ENCODE data around the gene CKB.
"Not testable (repeated sequence)": the region's sequence is repeated elsewhere in the genome, so short reads cannot be mapped to it uniquely, and the experiment has no call there.

Gene CKB

DNA sequence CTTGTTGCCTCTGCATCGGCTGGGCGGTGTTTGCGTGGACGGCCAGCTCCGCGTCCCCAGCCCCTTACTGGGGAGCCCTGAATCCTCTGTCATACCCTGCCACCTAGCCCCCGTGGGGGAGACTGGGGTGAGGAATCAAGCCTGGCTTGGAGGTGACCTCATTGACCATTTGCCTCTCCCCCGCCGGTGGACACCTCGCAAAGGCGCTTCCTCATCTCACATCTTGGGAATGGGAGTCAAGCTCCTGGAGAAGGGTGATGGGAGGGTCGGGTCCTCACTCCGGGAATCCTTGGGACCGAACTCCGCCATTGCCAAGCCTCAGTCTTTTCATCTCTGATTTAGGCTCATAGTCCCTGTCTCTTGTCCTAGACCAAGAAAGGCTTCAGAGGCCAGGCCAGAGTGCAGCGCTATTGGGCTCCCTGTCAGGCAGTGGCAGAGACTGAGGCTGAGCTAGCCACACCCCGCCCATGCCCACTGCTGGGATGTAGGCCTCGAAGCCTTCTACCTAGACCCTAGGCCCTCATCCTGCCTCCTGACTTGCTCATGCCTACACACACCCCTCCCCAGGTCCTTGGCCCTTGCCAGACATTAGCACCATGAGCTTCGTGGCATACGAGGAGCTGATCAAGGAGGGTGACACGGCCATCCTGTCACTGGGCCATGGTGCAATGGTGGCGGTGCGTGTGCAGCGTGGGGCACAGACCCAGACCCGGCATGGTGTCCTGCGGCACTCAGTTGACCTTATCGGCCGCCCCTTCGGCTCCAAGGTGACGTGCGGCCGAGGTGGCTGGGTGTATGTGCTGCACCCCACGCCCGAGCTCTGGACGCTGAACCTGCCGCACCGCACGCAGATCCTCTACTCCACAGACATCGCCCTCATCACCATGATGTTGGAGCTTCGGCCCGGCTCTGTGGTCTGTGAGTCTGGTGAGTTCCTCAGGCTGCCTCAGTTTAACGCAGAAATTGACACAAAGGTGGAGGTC lies 7.0 kb upstream of the CKB start:
- intact Hi-C loops (cut with micrococcal nuclease), result loop anchor here (1.0 to 5.0 kb wide), 2 partner anchors 8 to 33 kb away; partner anchors contain the start of genes BAG5 and COA8
- Mint-ChIP-seq H3K4me1 (ENCODE audit: low read depth) (peaks cover 87% of the 10 kb centered on the region), H3K4me3 (peak overlapping the region; percentile 97), H3K36me3 (ENCODE audit: low read depth) (peaks cover 51% of the 10 kb centered on the region), H3K27ac (peak overlapping the region; percentile 85), H3K9me3 (no peaks in the 10 kb centered on the region), H3K27me3 (peaks cover 3% of the 10 kb centered on the region)

DNA sequence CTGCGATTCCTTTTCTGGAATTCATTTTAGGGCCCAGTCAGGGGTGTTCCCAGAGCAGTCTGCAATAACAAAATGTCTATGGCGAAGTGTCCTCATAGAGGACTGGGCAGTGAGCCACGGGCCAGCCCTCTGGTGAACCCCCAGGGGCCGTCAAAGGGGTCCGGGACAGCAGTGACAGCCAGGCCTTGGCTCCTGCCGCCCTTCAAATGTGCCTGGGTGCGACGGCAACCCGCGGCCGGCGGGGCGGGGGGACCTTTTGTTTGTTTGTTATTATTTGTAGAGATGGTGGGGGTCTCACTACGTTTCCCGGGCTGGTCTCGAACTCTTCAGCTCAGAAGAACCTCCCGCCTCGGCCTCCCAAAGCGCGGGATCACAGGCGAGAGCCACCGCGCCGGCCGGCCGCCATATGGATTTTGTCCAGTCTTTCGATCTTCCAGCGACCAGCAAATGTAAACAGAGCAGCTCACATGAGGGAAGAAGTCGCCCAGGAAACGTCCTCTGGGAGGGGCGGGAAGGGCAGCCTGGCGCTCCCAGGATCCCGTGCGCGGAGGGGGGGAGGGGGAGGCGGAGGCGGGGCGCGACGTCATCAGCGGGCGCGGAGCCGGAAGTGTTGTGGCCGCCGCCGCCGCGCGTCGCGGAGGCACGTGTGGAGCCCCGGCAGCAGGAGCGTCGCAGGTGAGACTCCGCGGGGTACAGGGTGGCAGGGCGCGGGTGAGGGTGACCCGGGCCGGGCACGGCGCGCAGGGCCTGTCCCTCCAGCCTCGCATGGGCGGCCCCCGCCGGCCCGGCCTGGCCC lies 6.2 kb upstream of the CKB start, which contains the start of gene TRMT61A:
TRMT61A (plus strand) TSS at position 610 of the 796 bp plus-strand sequence. CDS start 783 bp downstream, outside the sequence.
- H3K36me3 Mint-ChIP-seq (ENCODE audit: low read depth), result peaks cover 43% of the 10 kb centered on the region
- peaks cover 12% of the 10 kb centered on the region for H3K27me3 Mint-ChIP-seq
- H3K27ac Mint-ChIP-seq, result peak within 1 kb of the TSS; percentile 85
- H3K4me3 Mint-ChIP-seq, result peak within 1 kb of the TSS; percentile 97
- intact Hi-C loops (cut with micrococcal nuclease), result loop anchor here (1.0 to 5.0 kb wide), 2 partner anchors 7 to 34 kb away; partner anchors contain the start of genes BAG5 and COA8
- H3K4me1 Mint-ChIP-seq (ENCODE audit: low read depth), result peaks cover 91% of the 10 kb centered on the region
- H3K9me3 Mint-ChIP-seq, result no peaks in the 10 kb centered on the region

DNA sequence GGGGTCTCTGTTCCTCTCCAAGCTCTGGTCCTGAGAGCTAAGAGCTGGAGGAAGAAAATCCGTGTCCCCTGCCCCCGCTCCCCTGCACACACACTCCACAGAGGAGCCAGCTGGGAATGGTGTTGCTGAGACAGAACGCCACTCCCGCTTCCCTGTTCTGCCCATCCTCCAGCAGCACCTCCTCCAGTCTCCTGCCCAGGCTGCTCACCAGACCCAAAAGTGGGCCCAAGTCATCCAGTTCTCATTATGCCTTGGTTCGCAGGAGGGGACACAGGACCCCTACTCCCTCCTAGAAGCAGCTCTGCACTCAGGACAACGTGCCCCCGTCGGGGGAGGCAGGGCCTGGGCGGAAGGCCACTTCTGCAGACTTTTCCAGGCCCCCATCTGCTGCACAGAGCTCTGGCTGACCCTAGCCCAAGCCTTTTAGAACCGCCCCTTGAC lies 5.5 kb upstream of the CKB start:
- peaks cover 42% of the 10 kb centered on the region for H3K36me3 Mint-ChIP-seq (ENCODE audit: low read depth)
- H3K4me1 Mint-ChIP-seq (ENCODE audit: low read depth), result peaks cover 91% of the 10 kb centered on the region
- H3K27ac Mint-ChIP-seq, result peak overlapping the region; percentile 85
- no peaks in the 10 kb centered on the region for H3K9me3 Mint-ChIP-seq
- peaks cover 18% of the 10 kb centered on the region for H3K27me3 Mint-ChIP-seq
- H3K4me3 Mint-ChIP-seq, result peak overlapping the region; percentile 97
- intact Hi-C loops (cut with micrococcal nuclease), result loop anchor here (5.0 kb wide), 1 partner anchor 34 kb away; the partner anchor contains the start of genes BAG5 and COA8

DNA sequence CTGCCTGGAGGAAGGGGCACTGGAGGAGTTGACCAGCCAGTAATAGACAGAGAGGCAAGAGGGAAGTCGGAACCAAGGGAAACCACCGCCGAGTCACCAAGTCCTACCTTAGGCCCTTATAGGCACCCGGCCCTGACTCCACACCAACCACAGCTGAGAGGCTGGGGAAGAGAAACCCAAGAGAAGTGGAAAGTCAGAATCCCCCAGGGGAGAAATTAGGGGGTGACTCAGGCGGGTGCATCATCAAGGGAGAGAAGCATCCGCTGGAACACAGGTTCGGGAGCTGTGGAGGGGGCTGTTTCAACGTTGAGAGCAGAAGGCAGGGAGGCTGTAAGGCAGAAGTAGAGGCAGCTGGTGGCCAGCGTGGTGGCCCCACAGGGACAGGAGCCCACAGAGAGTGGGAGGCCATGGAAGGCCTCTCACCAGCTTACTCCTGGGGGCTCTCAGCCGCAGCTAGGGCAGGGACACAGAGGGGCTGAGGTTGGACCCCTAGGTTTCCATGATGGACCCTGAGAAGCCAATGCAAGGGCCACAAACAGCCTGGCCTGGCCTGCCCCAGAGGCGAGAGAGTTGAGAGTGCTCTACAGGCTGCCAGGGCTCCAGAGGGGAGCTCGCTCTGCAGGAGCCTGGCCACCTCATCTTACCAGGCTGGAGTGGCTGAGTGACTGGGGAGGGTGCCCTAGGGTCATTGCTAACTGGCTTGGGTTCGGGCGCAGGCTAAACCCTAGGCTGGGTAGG lies 4.9 kb upstream of the CKB start:
- intact Hi-C loops (cut with micrococcal nuclease), result loop anchor here (5.0 kb wide), 1 partner anchor 35 kb away; the partner anchor contains the start of genes BAG5 and COA8
- peak overlapping the region; percentile 85 for H3K27ac Mint-ChIP-seq
- H3K27me3 Mint-ChIP-seq, result peaks cover 23% of the 10 kb centered on the region
- peak overlapping the region; percentile 97 for H3K4me3 Mint-ChIP-seq
- no peaks in the 10 kb centered on the region for H3K9me3 Mint-ChIP-seq
- H3K4me1 Mint-ChIP-seq (ENCODE audit: low read depth), result peaks cover 86% of the 10 kb centered on the region
- peaks cover 37% of the 10 kb centered on the region for H3K36me3 Mint-ChIP-seq (ENCODE audit: low read depth)

DNA sequence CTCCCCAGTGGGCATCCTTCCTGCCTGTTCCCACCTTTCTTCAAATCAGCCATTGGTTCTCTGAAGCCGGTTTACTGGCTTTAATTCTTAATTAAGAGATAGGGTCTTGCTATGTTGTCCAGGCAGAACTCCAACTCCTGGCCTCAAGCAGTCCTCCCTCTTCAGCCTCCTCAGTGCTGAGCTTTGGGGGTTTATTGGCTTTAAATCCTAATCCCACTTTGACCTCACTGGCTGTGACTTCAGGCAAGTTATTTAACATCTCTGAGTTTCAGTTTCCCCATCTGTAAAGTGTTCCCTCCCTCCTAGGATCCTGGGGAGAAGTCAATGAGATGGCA lies 4.3 kb upstream of the CKB start:
- peaks cover 30% of the 10 kb centered on the region for H3K36me3 Mint-ChIP-seq (ENCODE audit: low read depth)
- H3K4me3 Mint-ChIP-seq, result peak overlapping the region; percentile 97
- H3K27ac Mint-ChIP-seq, result peak overlapping the region; percentile 85
- H3K4me1 Mint-ChIP-seq (ENCODE audit: low read depth), result peaks cover 79% of the 10 kb centered on the region
- intact Hi-C loops (cut with micrococcal nuclease), result loop anchor here (5.0 kb wide), 1 partner anchor 35 kb away; the partner anchor contains the start of genes BAG5 and COA8
- peaks cover 25% of the 10 kb centered on the region for H3K27me3 Mint-ChIP-seq
- no peaks in the 10 kb centered on the region for H3K9me3 Mint-ChIP-seq

DNA sequence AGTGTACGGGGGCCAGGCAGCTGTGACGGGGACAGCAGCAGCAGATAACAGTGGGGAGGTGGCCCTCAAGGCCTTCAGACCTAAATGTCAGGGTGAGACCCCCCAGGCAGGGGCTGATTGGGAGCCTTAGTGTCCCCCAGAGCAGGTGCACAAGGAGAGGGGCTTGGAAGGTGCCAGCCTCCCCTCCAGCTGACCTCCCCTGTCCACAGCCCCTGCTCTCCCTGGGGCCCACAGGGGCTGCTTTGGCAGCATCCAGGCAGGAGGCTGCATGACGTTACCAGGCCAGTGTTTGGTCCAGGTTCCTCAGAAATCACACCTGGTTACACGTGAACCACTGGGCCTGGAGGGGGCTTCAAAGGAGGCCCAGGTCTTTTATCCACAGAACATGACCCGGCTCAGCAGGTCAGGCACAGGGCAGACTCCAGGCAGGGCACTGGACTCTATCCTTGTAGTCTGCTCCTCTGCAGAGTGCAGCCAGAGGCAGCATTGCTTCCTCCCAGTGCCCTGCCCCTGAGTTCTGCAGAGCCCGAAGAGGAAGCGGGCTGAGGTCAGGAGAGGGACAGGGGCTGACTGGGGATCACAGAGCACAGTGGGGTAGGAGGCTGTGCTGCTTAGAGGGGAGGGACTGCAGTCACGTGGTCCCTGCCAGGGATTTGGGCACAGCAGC lies 3.8 kb upstream of the CKB start:
- peak overlapping the region; percentile 85 for H3K27ac Mint-ChIP-seq
- peaks cover 74% of the 10 kb centered on the region for H3K4me1 Mint-ChIP-seq (ENCODE audit: low read depth)
- intact Hi-C loops (cut with micrococcal nuclease), result loop anchor here (5.0 kb wide), 1 partner anchor 36 kb away; the partner anchor contains the start of genes BAG5 and COA8
- H3K27me3 Mint-ChIP-seq, result peaks cover 25% of the 10 kb centered on the region
- H3K4me3 Mint-ChIP-seq, result peak overlapping the region; percentile 51
- peaks cover 25% of the 10 kb centered on the region for H3K36me3 Mint-ChIP-seq (ENCODE audit: low read depth)
- H3K9me3 Mint-ChIP-seq, result no peaks in the 10 kb centered on the region

DNA sequence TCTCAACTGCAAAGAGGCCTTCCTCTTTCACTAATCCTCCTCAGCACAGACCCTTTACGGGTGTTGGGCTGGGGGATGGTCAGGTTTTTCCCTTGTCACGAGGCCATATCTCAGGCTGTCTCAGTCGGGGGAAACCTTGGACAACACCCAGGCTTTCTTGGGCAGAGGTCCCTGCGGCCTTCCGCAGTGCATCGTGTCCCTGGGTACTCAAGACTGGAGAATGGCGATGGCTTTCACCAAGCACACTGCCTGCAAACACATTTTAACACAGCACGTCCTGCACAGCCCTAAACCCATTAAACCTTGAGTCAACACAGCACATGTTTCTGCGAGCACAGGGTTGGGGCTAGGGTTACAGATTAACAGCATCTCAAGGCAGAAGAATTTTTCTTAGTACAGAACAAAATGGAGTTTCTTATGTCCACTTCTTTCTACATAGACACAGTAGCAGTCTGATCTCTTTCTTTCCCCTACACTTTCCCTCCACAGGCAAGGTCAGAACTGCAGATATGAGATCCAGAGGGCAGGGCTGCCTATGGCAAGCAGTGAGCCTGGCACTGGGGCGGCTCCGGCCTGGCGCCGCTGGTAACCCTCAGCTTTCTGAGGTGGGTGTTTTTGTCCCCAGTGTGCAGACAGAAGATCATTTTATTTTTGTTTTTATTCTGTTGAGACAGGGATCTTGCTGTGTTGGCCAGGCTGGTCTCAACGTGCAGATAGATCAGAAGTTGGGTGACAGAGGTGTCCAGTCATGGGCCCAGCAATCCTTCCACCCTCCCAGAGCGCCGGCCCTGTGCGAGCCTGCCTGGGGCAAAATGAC lies 3.0 kb upstream of the CKB start:
- H3K36me3 Mint-ChIP-seq (ENCODE audit: low read depth), result peaks cover 18% of the 10 kb centered on the region
- H3K4me3 Mint-ChIP-seq, result peak overlapping the region; percentile 37
- intact Hi-C loops (cut with micrococcal nuclease), result loop anchor here (5.0 kb wide), 1 partner anchor 37 kb away; the partner anchor contains the start of genes BAG5 and COA8
- peaks cover 25% of the 10 kb centered on the region for H3K27me3 Mint-ChIP-seq
- peak overlapping the region; percentile 16 for H3K27ac Mint-ChIP-seq
- H3K4me1 Mint-ChIP-seq (ENCODE audit: low read depth), result peaks cover 67% of the 10 kb centered on the region
- not testable (repeated sequence) for H3K9me3 Mint-ChIP-seq

DNA sequence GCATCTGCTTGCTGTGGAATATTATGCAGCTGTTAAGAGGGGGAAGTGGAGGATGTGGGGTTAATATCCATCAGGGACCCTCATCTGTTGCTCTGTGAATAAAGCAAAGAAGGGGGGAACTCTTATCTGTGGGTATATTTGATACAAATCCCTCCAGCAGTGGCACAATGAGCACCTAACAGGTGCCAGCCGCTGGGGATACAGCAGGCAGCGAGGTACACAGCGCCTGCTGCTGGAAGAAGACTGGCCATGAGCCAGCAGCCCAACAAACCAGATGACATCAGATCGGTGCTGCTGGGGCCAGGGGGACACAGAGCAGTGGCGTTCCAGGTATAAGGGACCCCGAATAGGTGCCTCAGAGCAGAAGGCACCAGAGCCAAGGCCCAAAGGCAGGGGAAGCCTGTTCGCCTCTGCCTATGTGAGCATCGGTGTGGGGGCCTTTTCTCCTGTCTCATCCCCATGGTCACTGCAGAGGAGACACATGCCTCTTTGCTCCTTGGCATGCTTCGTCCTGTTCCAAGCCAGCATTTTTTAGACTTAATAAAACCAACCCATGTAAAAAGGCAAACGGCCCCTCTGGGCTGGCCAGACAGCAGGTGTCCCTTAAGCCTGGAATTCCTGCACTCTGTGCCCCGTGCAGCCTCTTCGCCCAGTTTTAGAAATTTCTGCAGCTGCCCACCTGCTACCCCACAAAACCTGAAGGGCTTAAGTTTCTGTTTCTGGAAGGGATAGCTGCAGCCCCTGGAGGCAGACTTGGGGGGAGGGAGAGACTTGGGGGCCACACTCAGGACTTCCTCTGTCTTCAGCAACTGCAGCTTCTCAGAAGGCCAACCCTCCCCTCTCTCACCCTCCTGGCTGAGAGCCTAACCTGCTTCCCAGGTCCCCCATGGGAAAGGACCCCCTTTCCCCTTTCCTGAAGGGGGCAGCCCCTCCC lies 1.6 kb upstream of the CKB start:
- no peak overlapping the region for H3K27ac Mint-ChIP-seq
- intact Hi-C loops (cut with micrococcal nuclease), result no loop called here
- no peak overlapping the region for H3K4me3 Mint-ChIP-seq

DNA sequence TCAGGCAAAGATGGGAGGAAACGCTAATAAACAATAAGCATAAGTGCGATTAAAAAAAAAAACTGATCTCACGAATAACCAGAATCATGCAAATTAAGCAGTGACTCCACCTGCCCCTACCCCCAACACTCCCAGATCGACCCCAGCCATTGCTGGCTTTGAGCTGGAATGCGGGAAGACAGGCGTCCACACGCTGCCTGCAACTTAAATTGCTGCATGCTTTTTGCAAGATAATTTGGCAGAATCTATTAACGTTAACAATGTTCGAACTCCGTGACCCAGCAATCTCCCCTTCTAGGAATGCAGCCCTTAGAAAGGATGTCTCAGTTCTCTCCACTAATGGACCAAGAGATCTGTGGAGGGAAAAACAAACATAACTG lies 935 bp upstream of the CKB start:
- H3K27me3 Mint-ChIP-seq, result peaks cover 25% of the 10 kb centered on the region
- intact Hi-C loops (cut with micrococcal nuclease), result no loop called here
- no peak overlapping the region for H3K27ac Mint-ChIP-seq
- peak overlapping the region; percentile 54 for H3K4me3 Mint-ChIP-seq
- H3K36me3 Mint-ChIP-seq (ENCODE audit: low read depth), result peaks cover 24% of the 10 kb centered on the region
- H3K9me3 Mint-ChIP-seq, result no peaks in the 10 kb centered on the region
- H3K4me1 Mint-ChIP-seq (ENCODE audit: low read depth), result peaks cover 72% of the 10 kb centered on the region

More for the DNA sequence above, 1.6 kb upstream of the CKB start:
- Mint-ChIP-seq H3K9me3 (no peaks in the 10 kb centered on the region), H3K36me3 (ENCODE audit: low read depth) (peaks cover 18% of the 10 kb centered on the region), H3K4me1 (ENCODE audit: low read depth) (peaks cover 65% of the 10 kb centered on the region), H3K27me3 (peaks cover 25% of the 10 kb centered on the region)

DNA sequence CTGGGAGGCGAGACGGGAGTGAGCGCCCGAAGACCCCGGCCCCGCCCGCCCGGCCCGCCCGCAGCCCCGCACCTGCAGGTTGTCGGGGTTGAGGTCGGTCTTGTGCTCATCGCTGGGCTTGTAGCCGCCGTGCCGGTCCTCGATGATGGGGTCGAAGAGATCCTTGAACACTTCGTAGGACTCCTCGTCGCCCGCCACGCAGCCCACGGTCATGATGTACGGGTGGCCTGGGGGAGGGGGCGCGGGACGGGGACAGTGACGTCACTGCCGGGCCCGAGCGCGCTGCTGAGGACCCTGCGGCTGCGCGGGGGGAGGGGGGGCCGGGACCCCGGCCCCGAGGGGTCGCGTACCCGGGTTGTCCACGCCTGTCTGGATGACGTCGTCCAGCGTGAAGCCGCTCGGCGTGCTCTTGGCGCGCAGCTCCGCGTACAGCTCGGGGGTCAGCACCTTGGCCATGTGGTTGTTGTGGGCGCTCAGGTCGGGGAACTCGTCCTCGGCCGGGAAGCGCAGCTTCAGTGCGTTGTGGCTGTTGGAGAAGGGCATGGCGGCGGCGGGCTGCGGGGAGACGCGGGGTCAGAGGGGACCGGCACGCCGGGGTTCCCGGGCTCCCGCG lies 573 bp downstream of the CKB start:
- H3K4me1 Mint-ChIP-seq (ENCODE audit: low read depth), result peaks cover 59% of the 10 kb centered on the region
- peak overlapping the region; percentile 69 for H3K4me3 Mint-ChIP-seq
- intact Hi-C loops (cut with micrococcal nuclease), result loop anchor here (1.0 kb wide), 1 partner anchor 7 kb away; the partner anchor contains the start of gene TRMT61A
- peaks cover 24% of the 10 kb centered on the region for H3K36me3 Mint-ChIP-seq (ENCODE audit: low read depth)
- no peaks in the 10 kb centered on the region for H3K9me3 Mint-ChIP-seq
- no peak overlapping the region for H3K27ac Mint-ChIP-seq
- H3K27me3 Mint-ChIP-seq, result peaks cover 25% of the 10 kb centered on the region

DNA sequence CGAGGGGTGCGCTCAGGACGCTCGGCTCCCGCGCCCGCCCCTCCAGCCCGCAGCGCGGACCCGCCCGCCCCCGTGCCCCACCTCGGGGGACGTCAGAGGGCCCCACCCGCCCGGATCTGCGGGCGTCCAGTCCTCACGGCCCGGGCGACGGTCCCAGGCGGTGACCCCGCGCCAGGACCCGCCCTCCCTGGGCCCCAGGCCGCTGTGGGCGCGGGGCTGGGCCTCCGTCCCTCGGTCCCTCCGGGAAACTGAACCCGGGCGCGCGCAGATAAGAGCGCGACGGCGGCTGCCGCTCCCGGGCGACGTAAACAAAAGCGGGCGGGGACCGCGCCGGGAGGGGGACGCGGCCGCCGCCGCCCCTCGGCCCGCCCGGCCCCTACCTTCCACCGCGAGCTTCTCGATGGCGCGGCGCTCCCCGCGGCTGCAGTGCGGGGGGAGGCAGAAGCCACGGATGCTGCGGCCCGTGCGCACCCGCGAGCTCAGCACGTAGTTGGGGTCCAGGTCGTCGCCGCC lies 1.1 kb downstream of the CKB start:
- intact Hi-C loops (cut with micrococcal nuclease), result loop anchor here (1.0 kb wide), 1 partner anchor 8 kb away; the partner anchor contains the start of gene TRMT61A
- H3K36me3 Mint-ChIP-seq (ENCODE audit: low read depth), result peaks cover 24% of the 10 kb centered on the region

More for the DNA sequence above, 1.1 kb downstream of the CKB start:
- peaks cover 54% of the 10 kb centered on the region for H3K4me1 Mint-ChIP-seq (ENCODE audit: low read depth)
- H3K4me3 Mint-ChIP-seq, result peak overlapping the region; percentile 63
- H3K27me3 Mint-ChIP-seq, result peaks cover 25% of the 10 kb centered on the region
- no peaks in the 10 kb centered on the region for H3K9me3 Mint-ChIP-seq
- H3K27ac Mint-ChIP-seq, result no peak overlapping the region
